GM18861 (cell line): ENCODE results near the gene KLHL29.
A peak's percentile ranks its signal among the peaks of the same experiment; 100 is the strongest.

Experiments
- ATAC-seq: cut with Tn5 transposase; IDR thresholded peaks from one replicate; pipeline ENCODE4 v1.9.1; 2021; ENCODE audit not compliant: unreplicated experiment

KLHL29 gene

DNA sequence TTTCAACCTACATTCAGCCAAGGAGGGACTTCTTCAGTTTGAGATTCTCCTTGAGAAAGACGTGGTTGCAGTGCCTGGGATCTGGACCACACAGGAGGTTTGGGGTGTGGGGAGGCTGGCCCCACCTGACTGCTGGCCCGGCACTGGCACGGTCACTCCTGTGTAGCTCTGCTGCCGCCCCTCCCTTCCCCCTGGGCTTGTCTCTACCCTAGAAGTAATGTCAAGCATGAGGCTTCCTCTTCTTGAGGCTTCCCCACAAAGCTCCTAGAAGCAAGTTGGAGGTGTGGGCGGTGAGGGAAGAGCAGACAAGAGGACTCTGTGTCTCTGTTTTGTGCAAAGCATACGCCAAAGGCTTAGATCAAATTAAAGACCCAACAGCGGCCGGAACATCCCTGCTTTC is 8.7 kb downstream of the KLHL29 start:
- ATAC-seq = no peak

DNA sequence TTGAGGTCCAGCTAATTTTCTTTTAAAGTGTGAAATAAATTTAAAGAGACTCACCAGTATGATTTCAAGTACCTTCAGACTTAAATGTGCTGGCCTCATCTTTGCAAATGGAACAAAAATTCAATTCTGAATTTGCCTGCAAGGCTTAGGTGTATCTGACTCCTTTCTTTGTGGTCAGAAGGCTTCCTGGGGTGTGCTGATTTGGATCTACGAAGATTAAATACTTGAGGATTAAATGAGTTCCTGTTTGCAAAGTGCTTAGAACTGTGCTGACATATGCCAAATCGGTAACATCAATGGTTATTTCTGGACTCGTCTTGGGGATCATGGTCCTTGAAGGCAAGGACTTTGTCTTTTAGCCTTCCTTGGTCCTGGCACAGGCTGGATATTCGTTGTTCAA is 9.7 kb downstream of the KLHL29 start:
- ATAC-seq = no peak

DNA sequence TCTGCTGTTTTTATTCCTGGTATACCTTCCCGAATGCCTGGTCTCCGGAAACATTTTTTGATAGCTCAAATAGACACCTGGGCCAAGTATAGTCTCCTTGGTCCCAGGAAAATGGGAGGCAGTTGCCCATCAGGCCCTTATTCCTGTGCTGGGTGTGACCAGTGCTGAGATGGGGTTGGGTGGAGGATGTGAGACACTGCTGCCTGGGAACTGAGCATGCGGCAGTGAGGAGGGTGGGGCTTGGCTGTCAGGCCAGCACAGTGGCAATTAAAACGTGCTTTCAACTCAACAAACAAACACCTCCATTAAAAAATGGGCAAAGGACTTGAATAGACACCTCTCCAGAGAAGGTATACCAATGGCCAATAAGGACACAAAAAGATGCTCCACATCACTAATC is 12.5 kb downstream of the KLHL29 start:
- ATAC-seq = no peak

DNA sequence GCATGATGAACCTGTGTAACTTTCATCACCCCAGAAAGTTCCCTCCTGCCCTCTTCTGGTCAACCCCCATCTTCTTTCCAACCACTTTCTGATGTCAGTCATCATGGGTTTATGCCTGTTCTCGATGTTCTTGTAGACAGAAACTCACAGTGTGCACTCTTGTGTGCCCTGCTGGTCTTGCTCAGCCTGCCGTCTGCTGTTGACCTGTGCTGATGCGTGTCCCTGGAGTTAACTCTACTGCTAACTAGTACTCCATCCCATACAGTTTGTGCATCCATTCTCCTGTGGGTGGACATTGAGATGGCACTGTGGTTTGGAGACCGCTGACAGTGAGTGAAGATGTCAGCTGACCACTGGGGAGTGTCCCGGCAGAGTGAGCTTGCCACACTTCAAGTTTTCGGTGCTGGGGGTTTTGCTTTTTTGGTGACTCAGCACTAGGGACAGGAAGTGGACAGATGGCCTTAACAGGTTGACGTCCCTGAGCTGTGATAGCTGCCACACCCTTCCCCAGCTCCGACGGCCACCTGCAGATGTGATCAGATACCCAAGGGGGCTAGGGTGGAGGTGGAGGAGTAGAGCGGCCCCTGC is 14.8 kb downstream of the KLHL29 start:
- ATAC-seq = peak; percentile 54

DNA sequence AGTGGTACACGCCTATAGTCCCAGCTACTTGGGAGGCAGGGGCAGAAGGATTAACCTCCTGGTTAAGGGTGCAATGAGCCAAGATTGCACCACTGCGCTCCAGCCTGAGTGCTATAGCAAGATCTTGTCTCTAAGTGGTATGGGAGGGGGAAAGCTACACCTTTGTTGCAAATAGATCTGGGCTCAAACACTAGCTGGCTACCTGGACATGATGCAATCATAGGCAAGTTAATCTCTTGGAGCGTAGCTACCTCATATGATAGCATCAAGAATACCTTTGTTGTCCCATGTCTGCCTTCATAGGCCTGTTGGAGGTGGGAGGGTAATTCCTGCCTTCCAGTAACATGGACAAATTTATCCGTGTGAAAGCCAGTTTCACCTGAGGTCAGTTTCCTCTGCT is 15.7 kb downstream of the KLHL29 start:
- no peak for ATAC-seq

DNA sequence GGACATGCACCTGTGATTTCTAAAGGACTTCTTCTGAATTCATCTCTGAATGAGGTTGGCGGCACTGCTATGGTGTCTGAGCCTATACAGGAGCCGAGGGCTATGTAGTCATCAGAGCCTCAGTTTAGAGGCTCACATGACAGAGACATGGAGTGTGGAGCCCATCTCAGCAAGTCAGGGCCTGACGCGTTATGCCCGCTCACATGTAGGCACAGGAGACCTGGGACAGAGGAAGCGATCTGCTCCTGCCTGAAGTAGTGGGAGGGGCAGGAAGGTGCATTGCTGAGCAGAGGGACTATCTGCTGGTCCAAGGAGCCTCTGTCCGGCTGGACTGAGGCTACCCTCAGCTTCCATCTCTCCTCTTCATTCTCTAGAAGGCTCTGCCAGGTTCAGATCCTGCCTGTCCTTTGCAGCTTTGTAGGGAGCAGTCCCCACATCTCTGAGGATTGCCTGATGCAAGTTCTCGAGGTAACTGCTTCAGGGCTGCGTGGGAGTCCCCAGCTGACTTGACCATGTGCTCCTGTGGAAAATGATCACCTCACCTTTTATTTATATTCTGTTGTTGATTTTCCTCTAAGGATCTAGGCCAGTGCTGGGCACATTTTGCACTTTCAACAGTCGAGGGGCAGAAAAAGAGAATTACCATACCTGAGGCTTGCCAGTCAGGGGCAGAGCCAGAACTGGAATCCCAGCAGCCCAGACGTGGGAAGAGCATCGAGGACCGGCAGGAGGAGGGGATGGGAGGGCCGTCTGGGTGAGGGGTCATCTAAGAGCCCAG is 16.6 kb downstream of the KLHL29 start:
- ATAC-seq = no peak

DNA sequence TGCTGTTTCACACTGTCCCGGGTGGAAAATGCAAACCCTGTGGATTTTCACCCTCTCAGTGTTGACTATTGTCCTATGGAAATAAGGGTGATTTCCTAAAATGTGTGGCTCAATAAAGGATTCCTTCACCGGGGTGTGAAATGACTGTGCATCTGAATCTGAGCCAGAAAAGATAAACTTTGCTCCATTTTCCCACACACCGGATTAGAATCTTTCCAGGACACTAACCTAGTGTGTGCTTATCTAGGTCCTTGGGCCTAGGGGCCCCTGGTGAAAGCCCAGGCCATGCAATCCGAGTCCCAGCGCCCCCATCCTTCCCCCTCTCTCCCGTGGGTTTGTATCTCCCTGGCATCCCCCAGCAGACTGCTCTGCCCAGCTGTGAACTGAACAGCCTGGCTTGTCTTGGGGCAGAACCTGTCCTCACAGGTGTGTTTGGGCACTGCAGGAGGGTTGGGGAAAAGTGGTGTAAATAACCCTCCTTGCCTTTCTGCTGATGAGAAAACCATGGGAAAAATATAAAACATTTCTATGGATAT is 17.3 kb downstream of the KLHL29 start:
- ATAC-seq = no peak

DNA sequence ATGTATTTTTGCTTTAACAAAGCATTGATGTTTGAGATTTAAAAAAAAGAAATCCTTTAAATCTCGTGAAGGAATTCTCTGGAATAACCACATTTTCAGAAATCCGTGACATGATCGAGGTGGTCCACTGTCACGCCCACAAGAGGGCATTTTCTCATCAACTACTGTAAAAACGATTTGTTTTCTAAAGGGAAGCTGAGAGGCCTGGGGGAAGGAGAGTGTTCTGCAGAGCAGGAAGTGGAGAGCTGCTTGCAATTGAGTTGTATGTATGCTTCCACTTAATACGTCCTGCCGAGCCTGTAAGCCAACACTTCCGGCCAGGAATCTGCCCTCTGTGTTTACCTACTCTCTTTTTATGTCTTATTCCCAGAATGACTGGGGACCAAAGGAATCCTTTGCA is 19.4 kb downstream of the KLHL29 start:
- ATAC-seq = peak; percentile 71

DNA sequence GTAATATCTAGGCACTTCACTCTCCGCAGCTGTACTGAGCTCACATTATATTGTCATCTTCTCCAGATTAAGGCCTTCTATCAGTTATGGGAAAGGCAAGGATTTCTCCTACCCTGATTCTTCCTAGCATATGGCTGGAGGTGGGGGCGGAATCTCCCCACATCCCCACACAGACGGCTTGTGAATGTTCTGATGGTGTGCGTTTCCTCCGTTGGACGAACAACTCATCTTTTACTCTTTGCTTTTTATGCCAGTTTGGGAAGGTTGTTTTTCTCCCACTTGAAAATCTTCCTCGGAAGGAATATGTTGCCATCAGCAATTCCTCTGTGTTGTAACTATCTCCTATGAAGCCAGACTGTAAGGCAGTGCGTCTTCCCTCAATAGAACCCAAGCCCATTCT is 24.3 kb downstream of the KLHL29 start:
- ATAC-seq = no peak

DNA sequence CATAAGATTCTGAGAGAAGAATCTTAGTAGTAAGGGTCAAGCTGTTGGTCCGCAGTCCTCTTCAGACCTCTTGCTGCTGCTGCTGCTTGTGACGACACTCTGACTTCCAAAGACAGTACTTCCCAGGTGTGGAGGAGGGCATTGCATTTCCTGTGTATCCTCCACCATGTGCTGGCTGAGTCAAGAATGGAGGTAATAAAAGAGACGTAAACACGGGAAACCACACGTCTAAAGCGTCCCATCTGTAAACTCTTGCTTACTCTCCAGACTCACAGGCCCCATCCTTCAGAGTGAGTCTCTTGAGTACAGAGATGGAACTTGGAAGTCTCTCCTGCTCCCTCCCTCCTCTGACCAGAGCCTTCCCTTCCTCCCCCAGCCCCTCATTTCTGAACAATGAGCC is 25.6 kb downstream of the KLHL29 start:
- ATAC-seq = no peak

DNA sequence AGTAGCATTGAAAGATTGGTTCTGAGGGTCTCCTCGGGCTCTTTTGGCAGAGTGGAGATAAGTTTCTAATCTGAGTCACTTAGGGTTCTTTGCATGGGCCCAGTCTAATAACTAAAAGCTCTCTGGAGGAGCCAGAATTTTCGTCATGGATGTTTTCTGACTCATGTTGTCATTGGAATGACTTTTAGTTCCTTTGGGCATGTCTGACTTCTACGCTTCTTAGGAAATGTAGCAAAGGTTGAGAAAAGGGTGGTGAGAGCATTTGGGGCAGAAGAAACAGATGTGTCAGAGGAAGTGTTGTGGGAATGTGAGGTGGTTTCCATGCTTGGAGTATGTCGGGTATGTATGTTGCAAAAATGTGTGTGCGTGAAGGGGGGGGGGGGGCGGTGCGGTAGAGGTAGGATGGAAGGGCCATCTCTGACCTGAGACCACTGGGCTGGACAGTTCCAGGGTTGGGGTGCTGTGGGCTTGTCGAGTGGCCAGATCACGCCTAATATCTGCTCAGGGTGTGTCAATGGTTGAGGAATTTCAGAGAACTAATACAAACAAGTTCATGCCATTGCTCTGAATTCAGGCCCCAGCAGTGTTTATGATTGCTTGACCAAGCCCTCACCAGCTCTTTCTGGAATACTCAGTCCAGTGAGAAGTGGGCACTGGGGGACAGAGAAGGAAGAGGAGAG is 26.9 kb downstream of the KLHL29 start:
- ATAC-seq = no peak

DNA sequence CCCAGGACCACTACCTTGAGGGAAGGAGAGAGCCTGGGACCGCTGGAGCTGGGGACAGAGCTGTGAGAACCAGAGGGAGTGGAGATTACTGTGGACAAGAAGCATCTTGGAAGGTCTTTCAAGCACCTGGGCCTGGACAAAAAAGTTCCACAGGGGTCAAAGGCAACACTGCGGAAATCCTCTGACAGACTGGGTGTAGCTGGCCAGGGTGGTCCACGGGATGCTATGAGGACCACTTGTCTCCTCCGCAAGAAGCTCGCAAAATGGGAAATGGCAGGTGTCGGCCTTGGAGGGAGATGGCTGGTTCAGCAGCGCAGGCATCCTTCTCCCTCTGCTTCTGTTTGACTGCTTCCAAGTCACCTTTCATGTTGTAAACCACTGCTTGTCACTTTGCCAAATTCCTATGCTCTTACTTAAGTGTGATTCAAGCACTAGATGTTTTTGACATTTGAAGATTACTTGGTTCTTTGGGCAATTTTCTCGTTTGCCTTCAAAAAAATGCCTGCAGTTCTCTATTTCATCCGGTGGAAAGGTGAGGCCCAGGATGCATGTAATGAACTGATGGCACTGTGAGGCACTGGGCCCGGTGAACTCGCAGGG is 27.7 kb downstream of the KLHL29 start:
- ATAC-seq = no peak

DNA sequence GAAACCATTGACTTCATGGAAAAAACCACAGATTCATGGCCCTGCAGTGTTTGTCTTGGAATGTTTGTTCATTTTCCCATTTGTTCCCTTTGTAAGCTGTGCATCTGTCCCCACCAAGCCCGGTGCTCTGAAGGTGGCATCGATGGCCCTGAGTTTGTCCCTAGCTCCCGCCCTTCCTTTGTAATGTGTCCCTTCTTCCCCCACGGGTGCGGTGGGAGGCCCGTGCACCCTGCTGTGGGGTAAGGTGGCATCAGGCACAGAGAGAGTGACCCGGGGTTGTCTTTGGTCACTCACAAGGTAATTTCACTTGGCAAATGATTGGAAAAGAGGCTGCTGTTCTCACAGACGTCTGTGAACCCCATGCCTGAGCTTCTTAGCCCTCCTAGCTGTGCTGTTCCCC is 28.7 kb downstream of the KLHL29 start:
- no peak for ATAC-seq

DNA sequence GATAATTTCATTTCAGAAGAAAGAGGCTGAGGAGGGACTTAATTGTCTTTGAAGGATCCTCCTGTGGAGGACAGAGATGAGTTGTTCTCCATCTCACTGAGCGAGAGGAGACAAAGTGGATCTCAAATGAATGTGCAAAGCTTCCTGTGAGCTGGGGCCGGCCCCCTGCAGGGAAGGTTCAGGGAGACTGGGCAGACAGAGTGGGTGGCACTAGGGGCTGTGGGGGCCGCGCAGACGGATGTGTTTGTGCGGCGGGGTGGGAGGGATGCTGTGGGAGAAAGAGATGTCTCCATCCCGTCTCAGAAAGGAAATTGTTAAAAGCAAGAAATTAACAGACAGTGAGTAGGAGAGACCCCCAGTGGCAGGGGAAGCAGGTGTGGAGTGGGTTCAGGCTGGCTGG is 29.1 kb downstream of the KLHL29 start:
- no peak for ATAC-seq

DNA sequence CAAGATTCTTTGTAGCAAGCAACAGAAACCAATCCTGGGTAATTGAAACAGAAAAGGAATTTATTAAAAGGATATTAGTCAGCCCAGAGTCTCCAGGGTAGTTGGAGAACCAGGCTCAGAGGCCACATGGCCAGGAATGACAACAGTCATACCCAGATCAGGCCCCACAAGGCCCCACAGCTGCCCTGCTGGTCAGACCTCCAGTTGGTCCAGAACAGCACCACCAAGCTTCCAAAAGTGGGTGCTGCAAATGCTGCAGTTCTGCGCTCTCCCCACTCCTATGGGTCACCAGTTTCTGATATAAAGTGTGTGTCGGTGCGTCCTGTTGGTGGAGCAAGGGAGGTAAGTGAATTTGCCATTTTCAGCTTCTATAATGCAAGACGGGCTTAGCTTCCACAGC is 29.9 kb downstream of the KLHL29 start:
- no peak for ATAC-seq

DNA sequence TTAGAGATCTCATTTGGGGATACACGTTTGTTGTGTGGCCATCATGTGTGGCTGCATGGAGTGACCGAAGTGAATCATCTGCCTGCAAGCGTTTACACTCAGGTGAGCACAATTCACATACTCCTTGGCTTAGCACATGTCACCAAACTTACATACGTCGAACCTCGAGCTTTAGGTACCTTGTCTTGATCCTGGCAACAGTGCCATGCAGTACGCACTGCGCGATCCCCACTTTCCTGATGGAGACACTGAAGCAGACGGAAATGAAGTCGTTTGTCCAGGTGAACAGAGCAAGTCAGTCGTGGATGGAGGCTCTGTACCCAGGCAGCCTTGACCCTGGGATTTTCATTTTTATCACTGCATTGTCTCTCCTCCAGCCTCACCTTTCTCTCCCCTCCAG is 32.3 kb downstream of the KLHL29 start:
- ATAC-seq = no peak

DNA sequence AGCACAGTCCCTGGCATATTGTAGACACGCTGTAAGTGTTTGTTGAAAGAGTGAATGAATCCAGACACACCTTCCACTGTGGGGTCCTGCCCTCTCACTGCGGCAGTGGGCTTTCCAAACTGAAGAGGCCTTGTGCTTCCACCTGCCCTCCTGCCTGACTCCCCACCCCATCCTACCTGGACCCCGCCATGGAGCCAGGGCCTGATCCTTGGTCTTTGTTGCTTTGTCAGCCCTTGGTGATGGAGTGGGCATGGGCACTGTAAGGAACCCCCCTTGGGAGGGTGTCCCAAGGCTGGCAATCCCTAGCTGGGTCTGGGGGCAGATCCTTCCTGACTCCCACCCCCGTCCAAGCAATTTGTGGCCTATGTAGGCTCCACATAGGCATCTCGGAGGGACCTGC is 33.1 kb downstream of the KLHL29 start:
- no peak for ATAC-seq

DNA sequence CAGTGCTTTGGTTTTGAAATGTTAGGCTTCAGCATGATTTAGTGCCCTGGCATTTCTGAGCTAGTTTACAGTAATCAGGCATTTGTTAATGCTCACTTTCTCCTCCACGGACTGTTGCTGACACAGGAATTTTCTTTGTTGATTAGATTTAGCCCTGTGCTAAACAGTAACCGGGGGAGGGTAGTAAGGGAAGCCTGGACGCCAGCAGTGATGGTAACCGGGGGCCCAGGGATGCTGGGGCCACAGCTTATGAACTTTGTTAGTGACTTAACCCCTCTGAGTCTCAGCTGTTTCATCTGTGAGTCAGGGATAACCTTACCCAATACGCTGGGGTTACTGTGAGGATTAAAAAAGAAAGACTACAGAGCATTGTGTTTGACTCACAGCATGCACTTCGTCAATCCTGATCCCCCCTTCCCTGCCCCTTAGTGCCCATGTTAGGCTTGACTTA is 33.5 kb downstream of the KLHL29 start:
- no peak for ATAC-seq

DNA sequence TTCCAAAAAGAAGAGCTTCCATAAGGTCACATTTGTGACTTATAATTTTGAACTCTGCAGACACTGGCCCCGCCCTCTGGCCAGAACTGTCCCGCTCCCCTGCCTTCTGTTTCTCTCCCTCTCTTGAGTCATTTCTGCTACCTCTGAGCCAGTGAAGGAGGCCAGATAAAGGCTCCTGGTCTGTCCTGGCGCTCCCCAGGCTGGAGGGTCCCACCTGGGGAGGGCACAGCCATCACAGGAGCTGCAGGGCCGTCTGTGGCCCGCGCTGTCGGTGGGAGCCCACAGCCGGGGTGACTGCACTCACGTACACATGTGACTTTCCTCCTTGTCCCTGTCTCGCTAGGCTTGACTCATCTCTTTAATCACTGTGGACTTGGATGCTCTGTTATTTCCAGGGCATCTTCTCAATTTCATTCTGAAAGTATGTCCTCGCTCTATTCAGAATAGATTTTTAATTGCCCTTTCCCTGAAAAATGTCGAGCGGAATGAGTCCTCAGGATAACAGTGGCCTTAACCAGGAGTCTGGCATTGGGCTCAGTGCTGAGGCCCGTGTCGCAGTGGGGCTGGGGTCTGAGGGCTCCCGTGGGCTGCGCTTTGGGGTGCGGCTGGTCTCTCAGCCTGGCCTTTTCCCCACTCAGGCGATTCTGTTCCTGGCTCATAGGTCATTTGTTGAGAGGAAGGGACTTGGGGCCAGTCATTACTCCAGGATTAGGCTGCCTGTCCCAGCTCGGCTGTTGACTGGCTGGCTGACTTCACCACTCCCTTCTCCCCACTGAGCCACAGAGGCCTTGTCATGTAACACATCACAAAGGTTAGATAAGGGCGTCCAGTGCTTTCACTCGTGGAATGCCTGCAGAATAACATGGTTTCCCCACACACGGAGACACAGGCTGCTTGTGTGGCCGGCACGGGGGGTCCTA is 34.5 kb downstream of the KLHL29 start:
- no peak for ATAC-seq

DNA sequence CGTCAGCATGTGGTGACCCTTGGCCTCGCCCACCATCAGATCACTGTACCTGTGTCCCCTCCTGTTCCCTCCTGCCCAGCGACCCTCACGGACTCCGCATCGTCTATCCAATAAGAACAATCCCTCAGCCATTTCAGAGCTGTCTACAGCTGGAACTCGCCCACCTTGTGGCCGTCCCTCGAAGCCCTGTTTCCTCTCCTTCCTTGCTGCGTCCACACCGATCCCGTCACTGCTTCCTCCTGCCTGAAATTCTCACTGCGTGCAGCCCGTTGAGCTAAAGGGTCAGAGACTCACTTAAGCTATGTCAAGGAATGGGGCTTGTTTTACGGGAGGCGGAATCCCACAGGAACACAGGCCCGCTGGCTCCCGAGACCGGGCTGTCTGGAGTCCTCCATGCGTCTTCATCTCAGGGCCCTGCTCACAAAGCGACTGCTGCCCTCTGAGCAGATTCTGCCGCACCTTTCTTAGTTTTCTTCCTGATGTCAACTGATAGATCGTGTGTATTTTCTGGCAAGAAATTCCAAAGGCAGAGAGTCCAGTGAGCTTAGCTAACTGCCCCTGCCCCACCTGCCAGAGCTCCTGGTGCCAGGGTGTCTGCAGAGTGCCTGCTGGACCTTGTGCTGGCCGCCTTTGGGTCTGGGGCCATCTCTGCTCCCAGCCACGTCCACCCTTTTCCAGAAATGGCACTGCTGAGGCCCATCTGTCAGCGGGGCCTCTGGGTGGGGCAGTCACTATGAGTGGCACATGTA is 35.3 kb downstream of the KLHL29 start:
- ATAC-seq = no peak
